Kidney capillary endothelial cell (primary cell): ENCODE results near the gene PTPRC.
"Not testable (repeated sequence)": the region's sequence is repeated elsewhere in the genome, so short reads cannot be mapped to it uniquely, and the experiment has no call there.

Experiments used
- DNase-seq: peaks from one replicate; pipeline ENCODE4 v3.0.0-alpha.2; 2018; ENCODE audit warnings: low spot score

The PTPRC gene, protein sequence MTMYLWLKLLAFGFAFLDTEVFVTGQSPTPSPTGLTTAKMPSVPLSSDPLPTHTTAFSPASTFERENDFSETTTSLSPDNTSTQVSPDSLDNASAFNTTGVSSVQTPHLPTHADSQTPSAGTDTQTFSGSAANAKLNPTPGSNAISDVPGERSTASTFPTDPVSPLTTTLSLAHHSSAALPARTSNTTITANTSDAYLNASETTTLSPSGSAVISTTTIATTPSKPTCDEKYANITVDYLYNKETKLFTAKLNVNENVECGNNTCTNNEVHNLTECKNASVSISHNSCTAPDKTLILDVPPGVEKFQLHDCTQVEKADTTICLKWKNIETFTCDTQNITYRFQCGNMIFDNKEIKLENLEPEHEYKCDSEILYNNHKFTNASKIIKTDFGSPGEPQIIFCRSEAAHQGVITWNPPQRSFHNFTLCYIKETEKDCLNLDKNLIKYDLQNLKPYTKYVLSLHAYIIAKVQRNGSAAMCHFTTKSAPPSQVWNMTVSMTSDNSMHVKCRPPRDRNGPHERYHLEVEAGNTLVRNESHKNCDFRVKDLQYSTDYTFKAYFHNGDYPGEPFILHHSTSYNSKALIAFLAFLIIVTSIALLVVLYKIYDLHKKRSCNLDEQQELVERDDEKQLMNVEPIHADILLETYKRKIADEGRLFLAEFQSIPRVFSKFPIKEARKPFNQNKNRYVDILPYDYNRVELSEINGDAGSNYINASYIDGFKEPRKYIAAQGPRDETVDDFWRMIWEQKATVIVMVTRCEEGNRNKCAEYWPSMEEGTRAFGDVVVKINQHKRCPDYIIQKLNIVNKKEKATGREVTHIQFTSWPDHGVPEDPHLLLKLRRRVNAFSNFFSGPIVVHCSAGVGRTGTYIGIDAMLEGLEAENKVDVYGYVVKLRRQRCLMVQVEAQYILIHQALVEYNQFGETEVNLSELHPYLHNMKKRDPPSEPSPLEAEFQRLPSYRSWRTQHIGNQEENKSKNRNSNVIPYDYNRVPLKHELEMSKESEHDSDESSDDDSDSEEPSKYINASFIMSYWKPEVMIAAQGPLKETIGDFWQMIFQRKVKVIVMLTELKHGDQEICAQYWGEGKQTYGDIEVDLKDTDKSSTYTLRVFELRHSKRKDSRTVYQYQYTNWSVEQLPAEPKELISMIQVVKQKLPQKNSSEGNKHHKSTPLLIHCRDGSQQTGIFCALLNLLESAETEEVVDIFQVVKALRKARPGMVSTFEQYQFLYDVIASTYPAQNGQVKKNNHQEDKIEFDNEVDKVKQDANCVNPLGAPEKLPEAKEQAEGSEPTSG (N-terminal part only)

GRCh38 chr1:198638894-198639635 lies at the start of gene PTPRC:
TSS of gene PTPRC (plus strand) at chr1:198639040. CDS start at chr1:198639269, 229 bp downstream.
- no peak for DNase-seq

DNA sequence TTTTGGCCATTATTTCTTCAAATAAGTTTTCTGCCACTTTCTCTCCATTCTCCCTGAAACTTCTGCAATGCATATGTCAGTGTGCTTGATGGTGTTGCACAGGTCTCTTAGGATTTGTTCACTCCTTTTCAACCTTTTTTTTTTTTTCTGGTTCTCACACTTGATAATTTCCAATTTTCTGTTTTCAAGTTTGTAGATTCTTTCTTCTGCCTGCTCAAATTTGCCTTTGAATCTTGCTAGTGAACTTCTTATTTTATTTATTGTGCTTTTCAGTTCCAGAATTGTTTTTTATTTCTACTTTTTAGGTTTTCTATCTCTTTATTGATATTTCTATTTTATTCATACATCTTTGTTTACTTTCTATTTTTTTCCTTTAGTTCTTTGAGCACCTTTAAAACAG lies 48.4 kb upstream of the PTPRC start:
- DNase-seq, result no peak

- no peak for DNase-seq
Observed at GRCh38 chr1:198595765-198596164, 43.1 kb upstream of the PTPRC start.

DNA sequence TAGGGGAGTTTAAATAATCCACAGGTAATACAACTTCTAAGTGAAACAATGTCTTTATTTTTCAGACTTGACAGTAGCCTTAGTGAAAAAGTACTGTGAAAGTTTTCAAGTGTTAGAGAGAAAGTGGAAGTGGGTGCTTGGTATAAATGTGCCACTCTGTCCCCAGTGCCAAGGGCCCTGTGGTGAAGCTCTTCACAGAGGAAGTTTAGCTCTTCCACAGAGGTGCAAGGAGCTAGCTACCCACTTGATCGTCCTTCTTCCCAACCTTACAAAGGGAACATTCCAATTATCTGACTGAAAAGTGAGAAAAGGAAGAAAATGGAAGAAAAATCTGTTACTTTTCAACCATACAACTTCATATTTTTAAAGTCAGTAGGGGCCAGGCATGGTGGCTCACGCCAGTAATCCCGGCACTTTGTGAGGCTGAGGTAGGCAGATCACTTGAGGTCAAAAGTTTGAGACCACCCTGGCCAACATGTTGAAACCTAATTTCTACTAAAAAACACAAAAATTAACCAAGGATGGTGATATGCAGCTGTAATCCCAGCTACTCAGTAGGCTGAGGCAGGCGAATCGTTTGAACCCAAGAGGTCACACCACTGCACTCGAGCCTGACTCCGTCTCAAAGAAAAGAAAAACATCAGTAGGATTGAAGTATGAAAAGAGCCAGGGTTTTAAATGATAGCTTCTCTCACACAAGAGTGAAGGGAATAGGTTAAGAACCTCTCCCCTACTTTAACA lies 41.0 kb upstream of the PTPRC start:
- no peak for DNase-seq

DNA sequence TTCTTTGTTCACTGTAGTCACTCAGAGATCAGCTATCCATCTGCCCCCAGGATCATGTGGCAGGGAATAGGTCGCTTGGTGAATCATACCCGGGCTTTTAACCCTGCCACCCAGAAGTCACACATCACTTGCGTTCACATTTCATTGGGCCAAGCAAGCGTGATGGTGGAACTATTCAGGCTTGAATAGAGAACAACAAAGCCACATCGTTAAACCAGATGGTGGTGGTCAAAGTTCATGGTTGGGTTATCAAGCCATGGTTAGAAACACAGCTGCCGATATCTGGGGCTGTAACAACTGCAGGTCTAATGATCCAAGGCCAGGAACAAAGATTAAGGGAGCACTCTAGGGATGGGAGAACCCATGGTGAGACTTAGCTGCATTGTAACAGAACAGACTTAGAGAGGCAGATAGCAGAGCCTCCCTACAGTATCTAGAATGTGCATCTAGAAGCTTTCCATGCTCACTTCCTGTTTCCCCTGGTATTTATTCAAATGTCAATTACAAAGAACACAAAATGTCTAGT lies 40.0 kb upstream of the PTPRC start:
- no peak for DNase-seq

GRCh38 chr1:198599749-198600148 lies 39.1 kb upstream of the PTPRC start:
- no peak for DNase-seq

DNA sequence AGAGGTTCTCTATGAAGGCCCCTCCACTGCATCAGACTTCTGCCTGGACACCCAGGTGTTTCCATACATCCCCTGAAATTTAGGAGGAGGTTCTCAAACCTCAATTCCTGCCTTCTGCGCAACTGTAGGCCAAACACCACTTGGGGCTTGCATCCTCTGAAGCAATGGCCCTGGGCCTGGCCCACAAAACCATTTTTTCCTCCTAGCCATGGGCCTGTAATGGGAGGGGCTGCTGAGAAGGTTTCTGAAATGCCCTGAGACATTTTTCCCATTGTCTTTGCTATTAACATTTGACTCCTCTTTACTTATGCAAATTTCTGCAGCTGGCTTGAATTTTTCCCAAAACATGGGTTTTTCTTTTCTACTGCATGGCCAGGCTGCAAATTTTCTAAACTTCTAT lies 37.9 kb upstream of the PTPRC start:
- DNase-seq, result no peak

- DNase-seq, result not testable (repeated sequence)
Observed at GRCh38 chr1:198601310-198601709, 37.5 kb upstream of the PTPRC start.

- no peak for DNase-seq
Observed at GRCh38 chr1:198601936-198602889, 36.6 kb upstream of the PTPRC start.

GRCh38 chr1:198604975-198605374 lies 33.9 kb upstream of the PTPRC start:
- DNase-seq, result no peak

GRCh38 chr1:198605406-198605805 lies 33.4 kb upstream of the PTPRC start:
- DNase-seq, result no peak

- no peak for DNase-seq
Observed at GRCh38 chr1:198606020-198606438, 32.8 kb upstream of the PTPRC start.

- no peak for DNase-seq
Observed at GRCh38 chr1:198607714-198608113, 31.1 kb upstream of the PTPRC start.

DNA sequence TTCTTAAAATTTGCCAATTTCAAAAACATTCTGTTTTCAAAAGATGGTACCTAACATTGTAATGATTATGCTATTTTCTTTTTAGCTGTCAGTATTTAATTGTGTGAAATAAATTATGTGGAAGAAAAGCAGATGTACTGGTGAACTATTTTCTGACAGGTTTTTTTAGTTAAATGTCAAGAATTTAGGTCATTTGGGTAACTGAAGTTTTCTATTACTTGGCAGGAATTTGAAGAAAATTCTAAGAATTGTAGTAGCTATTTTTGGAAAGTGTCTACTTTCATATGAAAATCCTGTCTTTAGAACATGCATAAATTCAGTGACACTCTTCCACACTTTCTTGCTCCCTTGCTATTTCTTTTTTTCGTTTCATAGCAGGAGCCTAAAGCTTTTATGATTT lies 28.5 kb upstream of the PTPRC start:
- no peak for DNase-seq

DNA sequence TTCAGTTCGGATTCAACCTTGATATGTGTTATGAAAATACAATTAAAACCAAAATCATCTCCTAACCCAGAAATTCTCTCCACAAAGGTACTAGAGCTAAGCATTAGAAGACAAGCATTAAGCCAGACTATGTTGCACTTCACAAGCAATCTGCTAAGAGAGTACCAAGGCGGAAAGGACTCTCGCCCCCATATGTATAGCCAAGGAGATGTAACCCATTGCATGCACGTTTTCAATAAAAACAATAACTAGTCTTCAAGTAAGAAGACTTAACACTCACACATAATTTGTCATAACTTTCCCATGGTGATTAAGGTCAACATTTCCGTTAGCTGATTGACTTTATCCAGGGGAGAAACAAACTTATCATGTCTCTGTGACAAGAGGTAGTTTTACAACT lies 27.6 kb upstream of the PTPRC start:
- DNase-seq, result no peak

- DNase-seq, result no peak
Observed at GRCh38 chr1:198612471-198613260, 26.2 kb upstream of the PTPRC start.

DNA sequence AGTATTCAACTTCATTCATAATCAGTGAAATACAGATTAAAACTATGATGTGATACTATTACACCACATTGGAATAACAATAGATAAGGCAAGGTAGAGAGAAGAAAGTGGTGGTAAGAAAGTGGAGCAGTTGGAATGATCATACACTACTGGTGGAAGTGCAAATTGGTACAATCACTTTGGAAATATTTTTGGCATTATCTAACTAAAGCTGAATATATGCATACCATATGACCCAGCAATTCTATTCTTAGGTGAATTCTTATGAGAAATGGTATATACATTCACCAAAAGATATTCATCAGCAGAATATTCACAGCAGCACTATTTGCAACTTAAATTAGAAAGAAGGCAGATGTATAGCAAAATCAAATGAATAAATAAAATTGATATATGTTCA lies 21.4 kb upstream of the PTPRC start:
- no peak for DNase-seq

DNA sequence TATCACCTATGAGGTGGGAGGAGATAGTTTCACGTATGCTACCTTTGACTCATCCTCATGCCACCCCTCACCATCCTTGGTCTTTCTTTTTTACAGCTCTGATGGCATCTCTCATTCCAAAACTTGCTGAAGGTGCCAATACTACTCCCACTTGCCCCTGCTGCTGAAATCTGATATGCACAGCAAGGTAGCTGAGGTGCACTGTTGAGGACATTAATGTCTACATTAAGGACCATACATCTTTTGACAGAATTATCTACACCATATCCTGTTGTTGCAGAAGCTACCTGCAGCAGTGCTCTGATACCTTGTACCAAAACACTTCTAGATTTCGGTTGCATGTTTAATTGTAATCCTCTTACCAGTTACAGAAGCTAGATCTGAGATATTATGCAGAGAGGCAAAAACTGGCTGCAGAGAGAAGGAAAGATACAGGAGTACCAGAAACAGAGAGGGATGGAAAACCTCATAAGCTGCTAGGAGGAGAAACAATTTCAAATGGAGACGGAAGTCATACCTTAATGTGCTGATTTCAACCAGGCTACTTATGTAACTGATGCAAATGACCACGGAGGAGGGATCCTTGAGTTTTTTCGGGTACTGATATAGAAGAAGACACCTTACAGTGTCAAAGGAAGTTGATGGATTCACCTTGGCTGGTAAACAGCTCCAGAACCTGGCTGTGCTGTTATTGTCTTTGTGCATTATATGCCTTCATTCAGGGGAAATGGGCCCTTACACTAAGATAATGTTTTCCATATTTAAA lies 19.3 kb upstream of the PTPRC start:
- no peak for DNase-seq
